Retina (tissue), 1 donor: ENCODE data around the gene DTX3.
"Not testable (repeated sequence)": the region's sequence is repeated elsewhere in the genome, so short reads cannot be mapped to it uniquely, and the experiment has no call there.

ENCODE experiments used
- DNase-seq: peaks from one replicate; pipeline ENCODE4 v3.0.0-alpha.2; 2016

Gene DTX3

GRCh38 chr12:57583008-57583831 is 21.4 kb upstream of the DTX3 start:
- peak; percentile 74 for DNase-seq

GRCh38 chr12:57584050-57584449 is 20.6 kb upstream of the DTX3 start:
- no peak for DNase-seq

- DNase-seq = no peak
These were observed 19.9 kb upstream of the DTX3 start for GRCh38 chr12:57584690-57585089.

GRCh38 chr12:57585156-57585555 is 19.5 kb upstream of the DTX3 start:
- no peak for DNase-seq

GRCh38 chr12:57586128-57586527 is 18.5 kb upstream of the DTX3 start:
- no peak for DNase-seq

GRCh38 chr12:57586832-57587429 is 17.7 kb upstream of the DTX3 start:
- DNase-seq = no peak

GRCh38 chr12:57588951-57589610 is 15.5 kb upstream of the DTX3 start:
- not testable (repeated sequence) for DNase-seq

- DNase-seq = no peak
These were observed 14.2 kb upstream of the DTX3 start for GRCh38 chr12:57590479-57590863.

- DNase-seq = peak; percentile 90
These were observed 13.5 kb upstream of the DTX3 start, which contains the start of gene PIP4K2C for GRCh38 chr12:57590864-57591781. Gene PIP4K2C (plus strand): TSS chr12:57591192. CDS start chr12:57591290, 98 bp downstream.

GRCh38 chr12:57591782-57592325 is 12.8 kb upstream of the DTX3 start:
- DNase-seq = peak; percentile 28

GRCh38 chr12:57592551-57593165 is 12.0 kb upstream of the DTX3 start:
- no peak for DNase-seq

- no peak for DNase-seq
These were observed 11.4 kb upstream of the DTX3 start for GRCh38 chr12:57593187-57593586.

- DNase-seq = no peak
These were observed 4.2 kb upstream of the DTX3 start for GRCh38 chr12:57600395-57600794.

GRCh38 chr12:57602544-57602943 is 2.1 kb upstream of the DTX3 start:
- no peak for DNase-seq

GRCh38 chr12:57603324-57603723 is 1.3 kb upstream of the DTX3 start:
- no peak for DNase-seq

- no peak for DNase-seq
These were observed 690 bp upstream of the DTX3 start for GRCh38 chr12:57603815-57604453.

- DNase-seq = peak; percentile 56
These were observed 577 bp downstream of the DTX3 start for GRCh38 chr12:57604992-57605810.

GRCh38 chr12:57605811-57606311 is 1.2 kb downstream of the DTX3 start:
- no peak for DNase-seq

- DNase-seq = no peak
These were observed 1.8 kb downstream of the DTX3 start for GRCh38 chr12:57606399-57606798.

GRCh38 chr12:57606821-57607220 is 2.2 kb downstream of the DTX3 start:
- DNase-seq = no peak
